Suprapubic skin (tissue), 4 donors: ENCODE measurements around the gene RMI2. TPM values are rescaled to one million over a fixed set of nuclear protein-coding genes. Genes with fewer than 3 reads are reported as not detected.
"Not testable (repeated sequence)": the region's sequence is repeated elsewhere in the genome, so short reads cannot be mapped to it uniquely, and the experiment has no call there.

ENCODE experiments used
- DNase-seq, 2 donors: peaks; one replicate each; pipeline ENCODE4 v3.0.0-alpha.2; 2019; ENCODE audit warnings: low spot score in 2 of 2
- H3K27ac ChIP-seq: fragments of 200-600 bp; sonication (generic); one replicate; pipeline ENCODE4 v1.5.1; 2019
- H3K27me3 ChIP-seq: fragments of 200-600 bp; sonication (generic); one replicate; pipeline ENCODE4 v1.5.1; 2019
- H3K36me3 ChIP-seq: fragments of 200-600 bp; sonication (generic); one replicate; pipeline ENCODE4 v1.5.1; 2019
- H3K4me1 ChIP-seq: fragments of 200-600 bp; sonication (generic); one replicate; pipeline ENCODE4 v1.5.1; 2019
- H3K4me3 ChIP-seq: fragments of 200-600 bp; sonication (generic); one replicate; pipeline ENCODE4 v1.5.1; 2019; ENCODE audit warnings: mild to moderate bottlenecking
- H3K9me3 ChIP-seq: fragments of 200-600 bp; sonication (generic); one replicate; pipeline ENCODE4 v1.5.1; 2019
- EP300 ChIP-seq: sonication (generic); formaldehyde crosslinking; IDR thresholded peaks from one replicate; pipeline ENCODE4 v1.6.1; 2017; ENCODE audit warnings: antibody characterized with exemption
- POLR2A ChIP-seq, 2 donors: fragments of 450-650 bp; IDR thresholded peaks; one replicate each; pipeline ENCODE4 v1.6.1; 2017; ENCODE audit warnings: antibody characterized with exemption in 2 of 2, mild to moderate bottlenecking in 2 of 2, moderate library complexity in 2 of 2
- POLR2AphosphoS5 ChIP-seq, 3 donors: sonication (generic); formaldehyde crosslinking; IDR thresholded peaks; one replicate each; pipeline ENCODE4 v1.6.1; 2017; ENCODE audit warnings: antibody characterized with exemption in 3 of 3
- WGBS: methylation state at CpG from one replicate; pipeline ENCODE4 v1.1.5; 2018; 5-methylcytosine and 5-hydroxymethylcytosine counted together
- total RNA-seq, 4 donors: library from RNA; depleted of rRNA; stranded (reverse); fragments of >200 nt; gene quantifications; one replicate each; pipeline ENCODE4 v1.1.0, GENCODE V29; 2016
- TF ChIP-seq, protein P1 (sequence below), 2 donors: fragments of 200-600 bp in 1 of 2; fragments of 450-650 bp in 1 of 2; sonication (generic) in 1 of 2; IDR thresholded peaks; one replicate each; pipeline ENCODE4 v1.5.1; 2016 to 2019; ENCODE audit warnings: antibody characterized with exemption in 2 of 2, mild to moderate bottlenecking in 1 of 2, moderate library complexity in 1 of 2

The RMI2 gene
- total RNA-seq, 4 donors from 2014 or later = 2.7 to 7.7 (median 6.4) TPM

DNA sequence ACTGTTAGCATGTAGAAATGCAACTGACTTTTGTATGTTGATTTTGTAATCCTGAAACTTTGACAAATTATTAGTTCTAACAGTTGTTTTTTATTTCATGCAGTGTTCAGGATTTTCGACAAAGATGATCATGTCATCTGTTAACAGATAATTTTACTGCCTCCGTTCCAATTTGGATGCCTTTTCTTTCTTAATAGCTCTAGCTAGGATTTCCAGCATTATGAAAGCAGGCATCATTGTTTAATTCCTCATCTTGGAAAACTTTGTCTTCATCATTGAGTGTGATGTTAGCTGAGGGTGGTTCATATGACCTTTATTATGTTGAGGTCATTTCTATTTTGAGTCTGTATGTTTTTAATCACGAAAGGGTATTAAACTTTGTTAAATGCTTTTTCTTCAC, 31.9 kb downstream of the RMI2 start:
- H3K9me3 ChIP-seq = no peaks in the 10 kb centered on the region
- no peaks in the 10 kb centered on the region for H3K36me3 ChIP-seq
- peak overlapping the region; percentile 34 for H3K27ac ChIP-seq
- no peaks in the 10 kb centered on the region for H3K27me3 ChIP-seq
- TF ChIP-seq, protein P1, sequence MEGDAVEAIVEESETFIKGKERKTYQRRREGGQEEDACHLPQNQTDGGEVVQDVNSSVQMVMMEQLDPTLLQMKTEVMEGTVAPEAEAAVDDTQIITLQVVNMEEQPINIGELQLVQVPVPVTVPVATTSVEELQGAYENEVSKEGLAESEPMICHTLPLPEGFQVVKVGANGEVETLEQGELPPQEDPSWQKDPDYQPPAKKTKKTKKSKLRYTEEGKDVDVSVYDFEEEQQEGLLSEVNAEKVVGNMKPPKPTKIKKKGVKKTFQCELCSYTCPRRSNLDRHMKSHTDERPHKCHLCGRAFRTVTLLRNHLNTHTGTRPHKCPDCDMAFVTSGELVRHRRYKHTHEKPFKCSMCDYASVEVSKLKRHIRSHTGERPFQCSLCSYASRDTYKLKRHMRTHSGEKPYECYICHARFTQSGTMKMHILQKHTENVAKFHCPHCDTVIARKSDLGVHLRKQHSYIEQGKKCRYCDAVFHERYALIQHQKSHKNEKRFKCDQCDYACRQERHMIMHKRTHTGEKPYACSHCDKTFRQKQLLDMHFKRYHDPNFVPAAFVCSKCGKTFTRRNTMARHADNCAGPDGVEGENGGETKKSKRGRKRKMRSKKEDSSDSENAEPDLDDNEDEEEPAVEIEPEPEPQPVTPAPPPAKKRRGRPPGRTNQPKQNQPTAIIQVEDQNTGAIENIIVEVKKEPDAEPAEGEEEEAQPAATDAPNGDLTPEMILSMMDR (IDR thresholded peaks at IDR 0.05) = no peak
- no peak for TF ChIP-seq EP300
- no peak for TF ChIP-seq POLR2AphosphoS5 (IDR thresholded peaks at IDR 0.05)
- no peak for TF ChIP-seq POLR2A (IDR thresholded peaks at IDR 0.05)
- H3K4me1 ChIP-seq = no peaks in the 10 kb centered on the region
- DNase-seq = no peak
- no peak overlapping the region for H3K4me3 ChIP-seq
- WGBS = 70% methylated on average over 3 of the region's 3 CpGs

DNA sequence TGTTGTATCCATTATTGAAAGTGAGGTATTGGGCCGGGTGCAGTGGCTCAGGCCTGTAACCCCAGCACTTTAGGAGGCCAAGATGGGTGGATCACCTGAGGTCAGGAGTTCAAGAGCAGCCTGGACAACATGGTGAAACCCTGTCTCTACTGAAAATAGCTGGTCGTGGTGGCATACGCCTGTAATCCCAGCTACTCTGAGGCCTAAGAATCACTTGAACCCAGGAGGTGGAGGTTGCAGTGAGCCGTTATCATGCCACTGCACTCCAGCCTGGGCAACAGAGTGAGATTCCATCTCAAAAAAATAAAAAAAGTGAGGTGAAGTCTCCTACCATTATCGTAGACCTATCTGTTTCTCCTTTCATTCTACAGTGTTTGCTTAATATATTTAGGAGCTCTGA, 33.7 kb downstream of the RMI2 start:
- not testable (repeated sequence) for H3K36me3 ChIP-seq, H3K27me3 ChIP-seq, H3K4me1 ChIP-seq, DNase-seq, H3K9me3 ChIP-seq, H3K27ac ChIP-seq, H3K4me3 ChIP-seq
- WGBS = 97% methylated on average over 5 of the region's 5 CpGs

DNA sequence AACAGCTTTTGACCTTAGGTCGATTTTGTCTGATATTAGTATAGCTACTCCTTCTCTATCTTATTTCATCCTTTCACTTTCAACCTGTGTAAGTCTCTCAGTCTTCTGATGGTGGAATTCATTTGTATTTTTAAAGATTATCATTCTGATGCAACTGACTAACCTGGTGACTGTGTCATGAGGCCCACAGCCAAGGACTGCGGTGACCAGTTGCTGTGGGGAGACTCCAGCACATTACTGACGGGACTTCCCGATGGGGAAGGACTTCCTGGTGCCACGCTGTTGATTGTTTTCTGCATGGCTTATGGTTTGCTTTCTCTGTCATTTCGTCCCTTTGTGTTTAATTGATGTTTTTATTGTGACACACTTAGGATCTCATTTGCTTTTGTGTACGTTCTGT, 34.2 kb downstream of the RMI2 start:
- Histone ChIP-seq H3K36me3 (no peaks in the 10 kb centered on the region), H3K27me3 (no peaks in the 10 kb centered on the region), H3K4me1 (no peaks in the 10 kb centered on the region), H3K4me3 (no peak overlapping the region), H3K27ac (no peak overlapping the region), H3K9me3 (no peaks in the 10 kb centered on the region)
- TF ChIP-seq, protein P1 (IDR thresholded peaks at IDR 0.05) = no peak
- TF ChIP-seq POLR2AphosphoS5 (IDR thresholded peaks at IDR 0.05) = no peak
- TF ChIP-seq EP300 = no peak
- no peak for TF ChIP-seq POLR2A (IDR thresholded peaks at IDR 0.05)
- DNase-seq = no peak
- WGBS = 74% methylated on average over 7 of the region's 7 CpGs

DNA sequence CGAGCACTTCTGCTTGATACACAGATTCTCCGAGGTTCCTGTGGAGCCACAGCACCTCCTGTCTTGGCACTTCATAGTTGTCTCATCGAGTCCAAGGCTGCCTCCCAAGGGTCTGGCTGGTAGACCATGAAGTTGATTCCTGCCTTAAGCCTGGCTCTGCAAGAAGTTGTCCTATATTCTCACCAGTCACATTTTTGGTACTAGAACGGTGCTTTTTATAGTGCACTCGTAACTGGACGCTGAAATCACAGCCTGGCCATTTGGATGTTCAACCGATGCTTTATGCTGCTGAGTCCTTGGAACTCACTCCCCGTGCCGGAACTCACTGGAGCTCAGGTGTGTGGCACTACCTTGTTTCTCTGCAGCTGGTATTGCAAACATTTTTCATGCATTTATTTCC, 35.6 kb downstream of the RMI2 start:
- 90% methylated on average over 9 of the region's 9 CpGs for WGBS
- DNase-seq = no peak
- Histone ChIP-seq H3K9me3 (no peaks in the 10 kb centered on the region), H3K4me1 (no peaks in the 10 kb centered on the region), H3K27ac (no peak overlapping the region), H3K4me3 (no peak overlapping the region), H3K27me3 (no peaks in the 10 kb centered on the region), H3K36me3 (no peaks in the 10 kb centered on the region)
- TF ChIP-seq POLR2AphosphoS5 (IDR thresholded peaks at IDR 0.05) (no peak), POLR2A (IDR thresholded peaks at IDR 0.05) (no peak), EP300 (no peak)
- TF ChIP-seq, protein P1 (IDR thresholded peaks at IDR 0.05) = no peak

DNA sequence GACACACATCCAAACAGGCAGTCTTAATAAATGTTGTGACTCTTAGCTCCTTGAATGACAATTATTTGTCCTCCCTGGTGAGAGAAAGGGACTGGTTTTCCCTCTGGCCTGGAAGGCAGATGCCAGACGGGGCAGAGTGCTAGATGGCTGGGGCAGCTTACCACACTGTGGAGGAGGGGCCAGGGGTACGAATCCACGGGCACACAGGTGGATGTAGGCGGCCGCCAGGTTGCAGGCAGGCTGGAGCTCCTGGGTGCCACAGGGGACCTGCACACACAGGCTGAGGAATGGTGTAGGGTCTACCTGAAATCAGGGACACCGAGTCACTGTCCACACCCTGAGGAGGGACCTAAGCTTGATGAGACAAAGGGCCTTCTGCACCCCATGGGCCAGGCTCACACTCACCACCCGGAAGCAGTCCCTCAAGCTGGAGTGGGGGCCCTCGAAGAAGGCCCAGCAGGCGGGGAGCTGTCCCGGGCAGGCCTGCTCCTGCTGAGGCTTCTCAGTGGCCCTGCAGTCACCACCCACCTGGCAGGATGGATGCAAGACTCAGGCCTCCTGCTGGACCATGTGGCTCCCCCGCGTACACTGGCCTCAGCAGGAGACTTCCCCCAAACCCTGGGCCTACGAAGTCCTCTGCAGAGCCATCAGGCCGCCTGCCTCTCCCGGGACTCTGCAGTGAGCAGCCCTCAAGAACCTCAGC, 38.4 kb downstream of the RMI2 start:
- no peak overlapping the region for H3K27ac ChIP-seq
- TF ChIP-seq POLR2A (IDR thresholded peaks at IDR 0.05) = no peak
- TF ChIP-seq EP300 = no peak
- TF ChIP-seq POLR2AphosphoS5 (IDR thresholded peaks at IDR 0.05) = no peak
- TF ChIP-seq, protein P1 (IDR thresholded peaks at IDR 0.05) = no peak
- H3K36me3 ChIP-seq = no peaks in the 10 kb centered on the region
- no peak overlapping the region for H3K4me3 ChIP-seq
- WGBS = 84% methylated on average over 10 of the region's 15 CpGs
- no peaks in the 10 kb centered on the region for H3K9me3 ChIP-seq
- no peak for DNase-seq
- H3K4me1 ChIP-seq = peaks cover 14% of the 10 kb centered on the region
- no peaks in the 10 kb centered on the region for H3K27me3 ChIP-seq
